ENCODE measurements around the gene TMEM161B. TPM values are rescaled to one million over a fixed set of nuclear protein-coding genes. Genes with fewer than 3 reads are reported as not detected.

TMEM161B gene
- total and polyA plus RNA-seq, 2 of the 13 experiments (the other 11 are each of a cell fraction or from before 2014, with no cell fraction given) = 15.0 to 22.1 TPM

DNA sequence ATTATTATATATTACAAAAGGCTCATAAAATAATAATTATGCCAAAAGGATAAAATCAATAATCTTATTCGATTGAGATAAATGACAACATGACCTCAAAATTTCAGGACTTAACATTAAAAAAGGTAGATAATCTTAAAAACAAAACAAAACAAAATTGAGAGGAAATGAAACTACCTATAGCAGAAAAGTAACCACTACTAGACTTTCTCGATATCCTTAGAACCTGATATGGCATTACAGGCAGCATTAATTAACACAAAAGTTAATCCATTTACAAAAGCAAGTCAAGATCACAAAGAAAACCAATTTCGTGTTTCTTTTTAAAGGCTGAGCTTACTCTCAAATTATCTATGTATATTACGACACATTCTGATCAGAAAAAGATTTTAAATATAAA, 29.9 kb downstream of the TMEM161B start (continued):
- TF ChIP-seq, protein P1, sequence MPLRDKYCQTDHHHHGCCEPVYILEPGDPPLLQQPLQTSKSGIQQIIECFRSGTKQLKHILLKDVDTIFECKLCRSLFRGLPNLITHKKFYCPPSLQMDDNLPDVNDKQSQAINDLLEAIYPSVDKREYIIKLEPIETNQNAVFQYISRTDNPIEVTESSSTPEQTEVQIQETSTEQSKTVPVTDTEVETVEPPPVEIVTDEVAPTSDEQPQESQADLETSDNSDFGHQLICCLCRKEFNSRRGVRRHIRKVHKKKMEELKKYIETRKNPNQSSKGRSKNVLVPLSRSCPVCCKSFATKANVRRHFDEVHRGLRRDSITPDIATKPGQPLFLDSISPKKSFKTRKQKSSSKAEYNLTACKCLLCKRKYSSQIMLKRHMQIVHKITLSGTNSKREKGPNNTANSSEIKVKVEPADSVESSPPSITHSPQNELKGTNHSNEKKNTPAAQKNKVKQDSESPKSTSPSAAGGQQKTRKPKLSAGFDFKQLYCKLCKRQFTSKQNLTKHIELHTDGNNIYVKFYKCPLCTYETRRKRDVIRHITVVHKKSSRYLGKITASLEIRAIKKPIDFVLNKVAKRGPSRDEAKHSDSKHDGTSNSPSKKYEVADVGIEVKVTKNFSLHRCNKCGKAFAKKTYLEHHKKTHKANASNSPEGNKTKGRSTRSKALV (CRISPR knock-in tag; IDR thresholded peaks at IDR 0.05) = no peak
- TF ChIP-seq RBAK (CRISPR knock-in tag; IDR thresholded peaks at IDR 0.05) = no peak
- no peak for TF ChIP-seq SETDB1 (CRISPR knock-in tag; IDR thresholded peaks at IDR 0.05; ENCODE audit: borderline replicate concordance)
- TF ChIP-seq MEIS1 (CRISPR knock-in tag; IDR thresholded peaks at IDR 0.05; ENCODE audit: borderline replicate concordance) = no peak
- no peak for TF ChIP-seq ZNF329 (CRISPR knock-in tag; IDR thresholded peaks at IDR 0.05; ENCODE audit: low read depth)
- TF ChIP-seq, protein P2, sequence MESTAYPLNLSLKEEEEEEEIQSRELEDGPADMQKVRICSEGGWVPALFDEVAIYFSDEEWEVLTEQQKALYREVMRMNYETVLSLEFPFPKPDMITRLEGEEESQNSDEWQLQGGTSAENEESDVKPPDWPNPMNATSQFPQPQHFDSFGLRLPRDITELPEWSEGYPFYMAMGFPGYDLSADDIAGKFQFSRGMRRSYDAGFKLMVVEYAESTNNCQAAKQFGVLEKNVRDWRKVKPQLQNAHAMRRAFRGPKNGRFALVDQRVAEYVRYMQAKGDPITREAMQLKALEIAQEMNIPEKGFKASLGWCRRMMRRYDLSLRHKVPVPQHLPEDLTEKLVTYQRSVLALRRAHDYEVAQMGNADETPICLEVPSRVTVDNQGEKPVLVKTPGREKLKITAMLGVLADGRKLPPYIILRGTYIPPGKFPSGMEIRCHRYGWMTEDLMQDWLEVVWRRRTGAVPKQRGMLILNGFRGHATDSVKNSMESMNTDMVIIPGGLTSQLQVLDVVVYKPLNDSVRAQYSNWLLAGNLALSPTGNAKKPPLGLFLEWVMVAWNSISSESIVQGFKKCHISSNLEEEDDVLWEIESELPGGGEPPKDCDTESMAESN (CRISPR knock-in tag; conservative IDR thresholded peaks at IDR 0.05) = no peak
- TF ChIP-seq SRF (IDR thresholded peaks at IDR 0.05; ENCODE audit: low read depth, low read length) = no peak
- TF ChIP-seq, protein P3, sequence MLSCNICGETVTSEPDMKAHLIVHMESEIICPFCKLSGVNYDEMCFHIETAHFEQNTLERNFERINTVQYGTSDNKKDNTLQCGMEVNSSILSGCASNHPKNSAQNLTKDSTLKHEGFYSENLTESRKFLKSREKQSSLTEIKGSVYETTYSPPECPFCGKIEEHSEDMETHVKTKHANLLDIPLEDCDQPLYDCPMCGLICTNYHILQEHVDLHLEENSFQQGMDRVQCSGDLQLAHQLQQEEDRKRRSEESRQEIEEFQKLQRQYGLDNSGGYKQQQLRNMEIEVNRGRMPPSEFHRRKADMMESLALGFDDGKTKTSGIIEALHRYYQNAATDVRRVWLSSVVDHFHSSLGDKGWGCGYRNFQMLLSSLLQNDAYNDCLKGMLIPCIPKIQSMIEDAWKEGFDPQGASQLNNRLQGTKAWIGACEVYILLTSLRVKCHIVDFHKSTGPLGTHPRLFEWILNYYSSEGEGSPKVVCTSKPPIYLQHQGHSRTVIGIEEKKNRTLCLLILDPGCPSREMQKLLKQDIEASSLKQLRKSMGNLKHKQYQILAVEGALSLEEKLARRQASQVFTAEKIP (CRISPR knock-in tag; IDR thresholded peaks at IDR 0.05; ENCODE audit: borderline replicate concordance) = no peak
- TF ChIP-seq NAIF1 (CRISPR knock-in tag; IDR thresholded peaks at IDR 0.05; ENCODE audit: borderline replicate concordance) = no peak
- no peak for TF ChIP-seq ZNF7 (CRISPR knock-in tag; IDR thresholded peaks at IDR 0.05)
- TF ChIP-seq, protein P4, sequence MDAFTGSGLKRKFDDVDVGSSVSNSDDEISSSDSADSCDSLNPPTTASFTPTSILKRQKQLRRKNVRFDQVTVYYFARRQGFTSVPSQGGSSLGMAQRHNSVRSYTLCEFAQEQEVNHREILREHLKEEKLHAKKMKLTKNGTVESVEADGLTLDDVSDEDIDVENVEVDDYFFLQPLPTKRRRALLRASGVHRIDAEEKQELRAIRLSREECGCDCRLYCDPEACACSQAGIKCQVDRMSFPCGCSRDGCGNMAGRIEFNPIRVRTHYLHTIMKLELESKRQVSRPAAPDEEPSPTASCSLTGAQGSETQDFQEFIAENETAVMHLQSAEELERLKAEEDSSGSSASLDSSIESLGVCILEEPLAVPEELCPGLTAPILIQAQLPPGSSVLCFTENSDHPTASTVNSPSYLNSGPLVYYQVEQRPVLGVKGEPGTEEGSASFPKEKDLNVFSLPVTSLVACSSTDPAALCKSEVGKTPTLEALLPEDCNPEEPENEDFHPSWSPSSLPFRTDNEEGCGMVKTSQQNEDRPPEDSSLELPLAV (CRISPR knock-in tag; conservative IDR thresholded peaks at IDR 0.05; ENCODE audit: low read depth) = no peak

Data from HepG2 (cell line).